Fibroblast of skin of left biceps (primary cell): Measurements from ENCODE around the gene NUDT8.
"Not testable (repeated sequence)": the region's sequence is repeated elsewhere in the genome, so short reads cannot be mapped to it uniquely, and the experiment has no call there.

Experiments
- DNase-seq, 2 experiments: peaks; one replicate each; pipeline ENCODE4 v3.0.0-alpha.2; 2013; ENCODE audit warnings: low read depth in 2 of 2

The NUDT8 gene

GRCh38 chr11:67642173-67643120 is 12.7 kb upstream of the NUDT8 start:
- no peak for DNase-seq

GRCh38 chr11:67641338-67642172 is 11.8 kb upstream of the NUDT8 start:
- no peak for DNase-seq

GRCh38 chr11:67640758-67641337 is 11.1 kb upstream of the NUDT8 start:
- DNase-seq = no peak

GRCh38 chr11:67640021-67640757 is 10.5 kb upstream of the NUDT8 start:
- no peak for DNase-seq

- DNase-seq = no peak
Measured at GRCh38 chr11:67639438-67639859, 9.7 kb upstream of the NUDT8 start, which contains the start of gene TBX10. TBX10 (minus strand) TSS chr11:67639763; CDS start chr11:67639472, 291 bp downstream.

- no peak for DNase-seq
Measured at GRCh38 chr11:67638535-67639437, 9.0 kb upstream of the NUDT8 start.

- not testable (repeated sequence) for DNase-seq
Measured at GRCh38 chr11:67637441-67637840, 7.7 kb upstream of the NUDT8 start.

- no peak for DNase-seq
Measured at GRCh38 chr11:67636962-67637361, 7.2 kb upstream of the NUDT8 start.

- DNase-seq = no peak
Measured at GRCh38 chr11:67635231-67635521, 5.4 kb upstream of the NUDT8 start.

GRCh38 chr11:67634366-67635230 is 4.9 kb upstream of the NUDT8 start:
- DNase-seq = no peak

GRCh38 chr11:67633758-67634365 is 4.1 kb upstream of the NUDT8 start:
- DNase-seq = no peak

- DNase-seq = no peak
Measured at GRCh38 chr11:67632982-67633755, 3.4 kb upstream of the NUDT8 start.

- DNase-seq = no peak
Measured at GRCh38 chr11:67632175-67632981, 2.6 kb upstream of the NUDT8 start.

- no peak for DNase-seq
Measured at GRCh38 chr11:67631853-67632174, 2.1 kb upstream of the NUDT8 start.

GRCh38 chr11:67631411-67631810 is 1.7 kb upstream of the NUDT8 start:
- no peak for DNase-seq

- DNase-seq = no peak
Measured at GRCh38 chr11:67630943-67631331, 1.2 kb upstream of the NUDT8 start.

- DNase-seq = peak; percentile 88 to 91
Measured at GRCh38 chr11:67630228-67630942, 648 bp upstream of the NUDT8 start.
